HG02870 (cell line): ENCODE measurements around the gene VPS25.
"Not testable (repeated sequence)": the region's sequence is repeated elsewhere in the genome, so short reads cannot be mapped to it uniquely, and the experiment has no call there.

Experiments used
- ATAC-seq: cut with Tn5 transposase; IDR thresholded peaks from one replicate; pipeline ENCODE4 v1.9.1; 2021; ENCODE audit warnings: mild to moderate bottlenecking, moderate library complexity; ENCODE audit not compliant: unreplicated experiment

VPS25 gene

DNA sequence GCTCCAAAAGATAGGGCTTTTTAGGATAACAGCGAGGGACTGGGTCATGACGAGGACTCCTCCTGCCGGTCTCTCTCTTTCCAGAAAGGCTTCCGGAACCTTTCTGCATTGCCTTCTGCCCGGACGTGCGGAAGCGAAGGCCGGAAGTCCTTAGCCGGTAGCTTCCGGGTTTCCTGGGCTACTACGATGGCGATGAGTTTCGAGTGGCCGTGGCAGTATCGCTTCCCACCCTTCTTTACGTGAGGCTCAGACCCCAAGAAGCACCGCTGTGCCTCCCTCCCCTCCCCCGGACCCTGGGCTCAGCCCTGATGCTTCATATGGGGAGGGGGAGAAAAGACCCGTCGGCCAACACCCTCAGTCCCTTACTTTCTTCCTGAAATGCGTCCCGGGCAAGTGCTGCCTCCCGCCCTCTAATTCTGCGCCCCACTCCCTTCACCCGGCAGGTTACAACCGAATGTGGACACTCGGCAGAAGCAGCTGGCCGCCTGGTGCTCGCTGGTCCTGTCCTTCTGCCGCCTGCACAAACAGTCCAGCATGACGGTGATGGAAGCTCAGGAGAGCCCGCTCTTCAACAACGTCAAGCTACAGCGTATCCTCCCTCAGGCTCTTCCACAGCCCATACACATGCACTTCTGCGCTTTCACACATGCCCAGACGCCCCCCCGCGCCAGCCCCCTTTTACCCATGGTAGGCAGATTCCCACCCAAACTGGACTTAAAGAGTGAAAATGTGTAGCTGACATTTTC is at the start of gene VPS25:
VPS25 (plus strand) TSS at position 160 of the 746 bp plus-strand sequence; CDS start at position 187, 27 bp downstream.
- ATAC-seq: peak; percentile 69

- no peak for ATAC-seq
These were observed 49.6 kb upstream of the VPS25 start for GRCh38 chr17:42723636-42724035.

GRCh38 chr17:42725143-42725542 is 48.1 kb upstream of the VPS25 start:
- no peak for ATAC-seq

GRCh38 chr17:42740699-42741098 is 32.5 kb upstream of the VPS25 start:
- no peak for ATAC-seq

- not testable (repeated sequence) for ATAC-seq
These were observed 30.3 kb upstream of the VPS25 start for GRCh38 chr17:42742916-42743315.

GRCh38 chr17:42743595-42744282 is 29.5 kb upstream of the VPS25 start:
- ATAC-seq: no peak

DNA sequence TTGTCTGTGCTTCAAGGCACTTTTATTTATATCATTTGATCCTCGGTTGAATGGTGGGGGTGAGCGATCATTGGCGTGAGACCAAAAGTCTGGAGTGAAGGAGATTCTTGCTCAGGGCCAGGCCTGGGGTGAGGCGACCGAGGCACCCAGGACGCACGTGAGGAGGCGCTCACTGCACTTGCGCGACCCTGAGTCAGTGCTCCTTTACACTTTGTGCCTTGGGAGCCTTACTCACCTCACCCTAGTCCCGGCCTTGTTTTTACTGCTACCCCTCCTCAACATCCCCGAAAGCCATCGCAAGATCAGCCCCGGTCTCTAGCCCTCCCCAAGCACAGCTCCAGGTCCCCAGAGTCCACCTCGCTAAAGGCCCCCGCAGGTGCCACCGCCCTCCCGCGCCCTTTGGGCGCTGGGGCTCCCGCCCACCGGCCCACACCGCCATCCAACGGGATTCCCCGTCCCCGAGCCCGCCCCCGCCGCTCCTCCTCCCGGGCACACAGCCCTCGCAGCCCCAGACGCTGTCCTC is 28.9 kb upstream of the VPS25 start:
- peak; percentile 60 for ATAC-seq

DNA sequence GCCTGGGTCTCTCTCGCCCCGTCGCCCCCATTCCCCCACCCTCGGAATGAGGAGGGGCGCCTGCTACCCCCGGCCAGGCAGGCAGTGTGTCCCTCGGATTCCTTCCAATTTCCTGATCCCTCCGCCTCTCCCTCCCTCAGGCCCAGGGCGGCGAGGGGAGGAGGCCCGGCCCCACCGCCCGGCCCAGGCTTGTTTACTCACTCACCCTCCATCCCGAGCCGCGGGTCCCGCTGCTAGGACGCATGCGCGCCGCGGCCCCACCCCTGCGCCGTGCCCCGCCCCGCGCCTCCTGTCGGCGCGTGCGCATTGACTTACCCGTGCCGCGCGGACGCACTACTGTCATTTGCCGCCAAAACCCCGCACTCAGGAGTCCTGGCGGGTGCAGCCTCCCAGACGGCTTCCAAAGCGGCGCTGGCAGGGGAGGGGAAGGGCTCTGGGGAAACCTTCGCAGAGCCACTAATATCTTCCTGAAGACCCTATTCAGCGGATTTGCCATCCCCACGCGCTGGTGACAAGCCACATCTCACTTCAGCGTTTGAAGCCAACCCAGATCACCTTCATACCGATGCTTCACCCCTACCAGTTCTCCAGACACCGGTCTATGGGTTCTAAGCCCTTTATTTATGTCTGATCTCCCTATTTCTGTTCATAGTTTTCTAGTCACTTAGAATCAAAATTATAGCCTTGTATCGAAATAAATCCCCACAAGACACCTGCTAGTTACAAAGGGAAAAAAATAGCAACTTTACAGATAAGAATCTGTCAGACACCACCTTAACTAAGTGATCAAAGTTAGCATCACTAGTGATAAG is 28.2 kb upstream of the VPS25 start, which contains the start of gene EZH1:
EZH1 (minus strand) TSS at position 235 of the 812 bp plus-strand sequence. CDS start 16,099 bp downstream, outside the sequence.
- peak; percentile 47 for ATAC-seq

- no peak for ATAC-seq
These were observed 24.9 kb upstream of the VPS25 start for GRCh38 chr17:42748202-42748907.

DNA sequence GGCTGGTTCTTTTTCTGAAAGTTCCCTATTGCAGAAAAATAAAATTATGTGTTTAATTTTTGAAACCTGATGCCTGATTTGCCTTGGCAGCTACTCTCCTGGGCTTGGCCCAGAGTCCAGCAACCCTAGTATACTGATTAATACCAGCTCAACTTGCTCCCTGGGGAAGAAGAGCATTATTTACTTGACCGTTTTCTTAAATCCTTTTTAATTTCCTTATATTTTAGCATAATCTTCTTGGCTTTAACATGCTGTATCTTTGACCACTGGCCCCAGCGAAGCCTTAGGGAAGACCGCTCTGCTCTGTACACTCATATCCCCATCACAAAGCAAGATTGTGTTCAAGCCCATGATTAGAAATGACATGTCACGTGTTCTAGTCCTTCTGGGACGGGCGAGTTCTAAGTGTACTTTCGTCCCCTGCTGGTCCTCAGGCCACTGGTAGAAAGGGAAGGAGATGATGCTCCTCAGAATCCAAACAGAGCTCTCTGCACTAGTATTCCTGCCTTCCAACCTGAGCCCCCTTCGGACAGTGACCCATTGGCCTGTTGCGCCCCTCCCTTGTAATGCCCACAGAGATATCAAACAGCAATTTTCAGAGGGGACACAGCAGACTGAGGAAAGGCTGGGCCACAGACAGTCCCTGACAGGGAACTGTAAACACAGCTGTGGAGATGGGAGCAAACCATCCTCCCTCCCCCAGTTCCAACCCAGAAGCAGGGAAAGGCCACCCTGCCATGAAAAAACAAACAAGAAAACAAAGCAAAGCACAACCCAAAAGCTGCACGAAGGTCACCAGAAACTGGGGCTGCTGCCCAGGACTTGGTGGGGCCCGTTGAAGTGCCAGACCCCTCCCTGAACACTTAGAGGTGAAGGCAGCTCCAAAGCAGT is 24.1 kb upstream of the VPS25 start:
- ATAC-seq: no peak

GRCh38 chr17:42750739-42751344 is 22.4 kb upstream of the VPS25 start:
- ATAC-seq: no peak

DNA sequence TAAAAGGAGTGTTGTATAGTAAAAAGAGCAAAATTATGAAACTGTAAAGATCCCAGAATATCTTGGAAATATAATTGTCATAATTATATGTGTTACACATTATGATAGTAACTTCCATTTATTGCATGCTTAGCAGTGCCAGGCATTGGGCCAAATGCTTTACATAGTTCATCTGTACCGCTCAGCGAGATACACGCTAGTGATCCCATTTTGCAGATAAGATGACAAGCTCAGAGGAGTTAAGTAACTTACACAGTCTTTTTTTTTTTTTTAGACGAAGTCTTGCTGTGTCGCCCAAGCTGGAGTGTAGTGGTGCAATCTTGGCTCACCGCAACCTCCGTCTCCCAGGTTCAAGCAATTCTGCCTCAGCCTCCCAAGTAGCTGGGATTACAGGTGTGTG is 21.6 kb upstream of the VPS25 start:
- ATAC-seq: no peak

DNA sequence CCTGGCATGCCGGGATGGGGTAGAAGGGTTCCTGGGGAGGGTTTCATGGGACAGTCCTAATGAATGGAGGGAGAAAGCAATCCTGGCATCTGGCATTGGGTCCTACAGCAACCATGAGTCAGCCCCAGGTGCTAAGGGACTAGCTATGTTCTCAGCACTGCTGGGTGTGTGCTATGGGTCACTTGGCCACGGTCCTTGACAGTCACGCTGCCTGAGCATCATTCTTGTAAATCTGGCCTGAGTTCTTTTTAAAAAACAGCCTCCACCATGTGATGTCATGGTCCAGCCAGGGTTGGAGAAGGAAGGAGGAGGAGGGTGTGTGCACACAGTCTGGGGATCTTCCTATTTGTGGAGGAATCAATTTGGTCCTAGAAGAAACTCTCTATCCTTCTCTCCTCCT is 18.5 kb upstream of the VPS25 start:
- ATAC-seq: no peak

DNA sequence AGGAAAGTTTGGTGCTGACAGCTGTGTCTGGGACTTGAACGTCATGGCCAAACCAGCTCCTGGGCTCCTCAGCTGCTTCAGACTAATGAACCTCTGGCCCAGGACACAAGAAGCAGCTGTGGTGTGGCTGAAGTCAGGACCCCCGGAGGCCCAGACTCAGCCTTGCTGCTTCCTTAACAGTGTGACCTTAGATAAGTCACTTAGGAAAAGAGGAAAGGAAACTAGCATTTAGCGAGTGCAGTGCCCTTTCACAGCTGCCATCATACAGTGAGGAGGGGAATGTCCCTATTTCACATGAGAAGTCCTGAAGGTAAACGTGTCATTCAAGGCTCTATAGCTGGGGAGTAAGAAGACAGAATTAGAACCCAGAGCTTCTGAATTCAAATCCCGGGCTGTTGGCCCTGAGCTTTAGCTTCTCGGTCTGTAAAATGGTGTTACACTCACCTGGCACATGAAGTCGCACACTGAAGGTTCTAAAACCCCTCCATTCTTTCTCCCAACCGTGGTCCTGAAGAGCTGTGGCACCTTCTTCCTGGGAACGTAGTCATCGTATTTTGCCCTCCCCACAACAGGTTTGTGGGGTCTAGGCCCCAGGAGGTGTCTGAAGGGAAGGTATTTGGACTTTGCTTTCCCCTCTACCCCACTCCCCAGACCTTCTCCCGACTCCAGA is 13.1 kb upstream of the VPS25 start:
- ATAC-seq: no peak

- ATAC-seq: no peak
These were observed 12.3 kb upstream of the VPS25 start, which contains the start of gene RAMP2 for GRCh38 chr17:42760652-42761581. Gene RAMP2, plus strand, starts transcription at chr17:42761227. Its CDS starts 35 bp downstream, at chr17:42761262.

DNA sequence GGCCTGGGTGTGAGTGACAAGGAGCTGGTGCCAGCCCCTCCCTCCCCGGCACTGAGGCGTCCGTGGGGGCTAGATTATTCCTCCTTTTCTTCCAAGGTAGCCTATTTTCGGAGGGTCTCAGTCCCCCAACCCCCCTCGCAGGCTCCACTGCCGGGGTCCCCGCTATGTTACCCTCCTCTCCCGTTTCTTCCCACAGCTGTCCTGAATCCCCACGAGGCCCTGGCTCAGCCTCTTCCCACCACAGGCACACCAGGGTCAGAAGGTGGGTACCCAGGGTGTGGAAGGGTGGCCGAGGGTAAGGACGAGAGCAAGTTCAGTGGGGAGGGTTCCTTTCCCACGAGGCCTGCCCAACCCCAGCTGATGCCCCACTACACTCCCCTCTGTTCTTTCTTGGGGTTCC is 11.6 kb upstream of the VPS25 start:
- ATAC-seq: no peak

GRCh38 chr17:42766124-42766523 is 7.1 kb upstream of the VPS25 start:
- ATAC-seq: no peak
